Raji (cell line): Measurements from ENCODE around the gene EZH1.

ENCODE experiments used
- POLR2A ChIP-seq: IDR thresholded peaks from 2 replicates; pipeline ENCODE4 v1.6.1; 2011; ENCODE audit warnings: low read depth, low read length, control low read depth; ENCODE audit not compliant: insufficient read depth

The EZH1 gene

DNA sequence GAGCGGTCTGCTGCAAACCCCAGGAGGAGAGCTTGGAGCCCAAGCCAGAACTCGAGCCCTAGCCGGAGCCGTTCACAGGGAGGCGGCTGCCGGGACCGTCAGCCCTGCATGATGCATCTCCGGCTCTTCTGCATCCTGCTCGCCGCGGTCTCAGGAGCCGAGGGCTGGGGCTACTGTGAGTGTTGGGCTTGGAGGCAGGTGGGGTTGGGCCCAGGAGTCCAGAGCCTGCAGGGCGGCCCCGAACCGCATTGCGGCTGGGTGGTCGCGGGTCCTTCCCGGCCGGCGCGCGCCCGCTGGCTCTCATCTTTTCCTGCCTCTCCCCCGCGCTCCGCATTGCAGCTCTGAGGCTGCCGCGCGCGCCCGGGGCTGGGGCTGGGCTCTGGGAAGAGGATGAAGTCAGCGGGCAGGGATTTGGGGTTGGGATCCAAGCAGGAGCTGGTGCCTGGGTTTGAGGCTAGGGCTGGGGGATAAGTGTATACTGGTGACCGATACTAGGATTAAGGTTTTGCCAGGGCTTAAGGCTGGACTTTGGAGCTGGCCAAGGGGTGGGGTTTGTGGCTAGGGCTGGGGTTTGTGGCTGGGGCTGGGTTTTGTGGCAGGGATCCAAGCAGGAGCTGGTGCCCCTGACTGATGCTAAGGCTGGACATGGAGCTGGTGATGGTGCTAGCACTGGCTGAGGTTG lies 62.0 kb downstream of the EZH1 start:
- no peak for TF ChIP-seq POLR2A

DNA sequence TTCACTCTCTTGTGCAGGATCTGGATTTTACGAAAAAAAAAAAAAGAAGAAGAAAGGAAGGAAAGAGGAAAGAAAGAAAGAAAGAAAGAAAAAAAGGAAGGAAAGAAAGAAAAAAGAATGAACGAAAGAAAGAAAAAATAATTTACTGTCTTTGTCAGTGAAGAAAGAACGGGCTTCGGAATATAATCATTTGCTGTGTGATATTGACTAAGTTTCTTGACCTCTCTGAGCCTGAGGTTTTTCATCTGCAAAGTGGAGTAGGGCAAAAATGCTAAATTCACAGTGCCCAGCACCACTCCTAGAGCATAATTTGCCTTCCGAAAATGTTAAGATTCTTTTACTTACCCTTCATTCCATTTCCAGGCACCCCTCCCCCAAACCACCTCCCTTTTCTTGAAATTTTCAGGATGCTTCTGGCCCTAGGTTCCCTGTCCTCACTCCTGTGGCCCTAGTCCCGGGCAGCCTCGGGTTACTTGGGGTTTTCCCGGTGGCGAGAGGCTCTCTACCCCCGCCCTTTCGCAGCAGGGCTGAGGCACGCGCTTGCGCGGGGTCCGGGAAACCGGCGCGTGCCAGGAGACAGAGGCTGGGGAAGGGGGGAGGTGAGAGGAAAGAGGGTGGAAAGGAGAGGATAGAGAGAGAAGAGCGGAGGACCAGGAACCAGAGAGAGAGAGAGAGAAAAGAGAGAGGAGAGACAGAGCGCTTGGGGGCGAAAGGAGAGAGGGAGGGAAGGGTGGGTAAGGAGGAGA lies 62.7 kb downstream of the EZH1 start, which contains the start of gene CNTNAP1:
Gene CNTNAP1 (plus strand): TSS at position 556 of the 746 bp plus-strand sequence. CDS start 299 bp downstream, outside the sequence.
- no peak for TF ChIP-seq POLR2A

DNA sequence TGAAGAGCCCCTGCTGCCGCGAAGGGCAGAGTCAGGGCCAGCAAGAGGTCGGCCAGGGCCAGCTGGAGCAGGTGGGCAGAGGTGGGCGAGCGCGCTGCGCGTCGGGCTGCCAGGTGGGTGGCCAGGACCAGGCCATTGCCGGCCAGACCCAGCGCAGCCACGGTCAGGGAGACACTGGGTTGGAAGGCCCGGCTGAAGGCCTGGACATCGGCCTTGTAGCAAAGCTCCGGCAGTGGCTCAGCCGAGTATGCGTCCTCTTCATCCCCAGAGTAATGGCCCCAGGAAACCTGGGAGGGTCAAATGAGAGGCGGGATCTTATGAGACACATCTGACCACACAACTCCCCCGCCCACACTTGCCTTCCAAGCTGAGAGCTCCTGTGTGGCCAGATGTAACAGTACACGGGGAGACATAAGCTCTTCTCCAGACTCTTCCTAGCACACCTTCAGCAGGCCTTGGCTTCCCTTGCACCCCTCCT lies 64.5 kb downstream of the EZH1 start:
- TF ChIP-seq POLR2A = no peak

DNA sequence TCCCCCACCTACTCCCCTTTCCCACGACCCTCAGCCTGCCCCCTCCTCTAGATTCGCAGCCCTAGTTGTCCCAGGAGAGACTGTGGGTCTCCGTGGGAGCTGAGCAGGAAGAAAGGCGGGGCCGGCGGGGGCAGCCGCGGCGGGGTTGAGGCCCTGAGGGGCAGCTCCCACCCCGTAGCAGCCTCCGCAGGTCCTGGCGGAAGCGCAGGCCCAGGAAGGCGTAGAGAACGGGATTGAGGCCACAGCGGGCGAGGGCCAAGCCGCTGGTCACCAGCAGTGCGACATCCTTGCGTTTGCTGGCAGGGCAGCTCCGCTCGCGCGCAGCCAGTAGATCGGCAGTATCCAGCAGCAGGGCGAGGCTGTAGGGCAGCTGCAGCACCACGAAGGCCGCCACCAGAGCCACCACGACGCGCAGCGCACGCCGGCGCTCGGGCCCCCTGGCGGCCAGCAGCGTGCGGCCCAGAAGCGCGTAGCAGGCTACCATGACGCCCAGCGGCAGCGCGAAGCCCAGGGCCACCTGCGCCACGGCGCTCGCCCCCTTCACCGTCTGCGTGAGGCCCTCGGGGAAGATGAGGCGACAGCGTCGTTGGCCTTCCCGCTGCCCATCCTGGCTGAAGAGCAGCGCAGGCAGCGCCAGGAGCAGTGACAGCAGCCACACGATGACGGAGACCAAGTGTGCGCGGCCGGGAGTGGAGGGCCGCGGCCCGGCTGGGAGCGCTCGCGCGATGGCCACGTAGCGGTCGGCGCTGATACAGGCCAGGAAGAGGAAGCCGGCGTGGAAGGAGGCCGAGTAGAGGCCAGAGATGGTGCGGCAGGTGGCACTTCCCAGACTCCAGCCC lies 65.1 kb downstream of the EZH1 start:
- TF ChIP-seq POLR2A = no peak

DNA sequence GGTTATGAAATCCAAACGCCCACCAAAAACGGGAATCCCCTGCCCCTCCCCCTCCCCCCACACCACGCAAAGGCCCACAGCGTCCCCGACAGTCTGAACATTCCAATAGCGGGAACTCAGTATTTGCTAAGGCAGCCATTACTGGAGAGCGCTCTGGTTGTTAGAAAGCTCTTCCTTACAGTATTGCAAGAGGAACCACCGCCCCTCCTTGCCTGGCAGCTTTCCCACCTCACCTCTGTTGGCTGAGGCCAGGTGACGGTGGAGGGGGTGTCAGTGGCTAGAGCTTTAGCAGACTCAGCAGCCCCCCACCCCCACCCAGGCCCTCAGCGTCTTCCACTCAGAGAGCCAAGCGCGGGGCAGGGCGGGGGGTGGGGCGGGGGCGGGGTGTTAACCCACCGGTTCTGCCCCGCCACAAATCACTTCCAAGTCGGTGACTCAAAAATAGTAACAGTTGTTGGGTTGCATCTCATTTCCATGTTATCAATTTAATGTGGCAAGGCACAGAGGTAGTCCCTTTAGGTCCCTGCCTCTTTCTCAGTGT lies 65.8 kb downstream of the EZH1 start:
- TF ChIP-seq POLR2A = 0 out of 2 replicates have a peak, but pooled peaks have one; percentile 18

DNA sequence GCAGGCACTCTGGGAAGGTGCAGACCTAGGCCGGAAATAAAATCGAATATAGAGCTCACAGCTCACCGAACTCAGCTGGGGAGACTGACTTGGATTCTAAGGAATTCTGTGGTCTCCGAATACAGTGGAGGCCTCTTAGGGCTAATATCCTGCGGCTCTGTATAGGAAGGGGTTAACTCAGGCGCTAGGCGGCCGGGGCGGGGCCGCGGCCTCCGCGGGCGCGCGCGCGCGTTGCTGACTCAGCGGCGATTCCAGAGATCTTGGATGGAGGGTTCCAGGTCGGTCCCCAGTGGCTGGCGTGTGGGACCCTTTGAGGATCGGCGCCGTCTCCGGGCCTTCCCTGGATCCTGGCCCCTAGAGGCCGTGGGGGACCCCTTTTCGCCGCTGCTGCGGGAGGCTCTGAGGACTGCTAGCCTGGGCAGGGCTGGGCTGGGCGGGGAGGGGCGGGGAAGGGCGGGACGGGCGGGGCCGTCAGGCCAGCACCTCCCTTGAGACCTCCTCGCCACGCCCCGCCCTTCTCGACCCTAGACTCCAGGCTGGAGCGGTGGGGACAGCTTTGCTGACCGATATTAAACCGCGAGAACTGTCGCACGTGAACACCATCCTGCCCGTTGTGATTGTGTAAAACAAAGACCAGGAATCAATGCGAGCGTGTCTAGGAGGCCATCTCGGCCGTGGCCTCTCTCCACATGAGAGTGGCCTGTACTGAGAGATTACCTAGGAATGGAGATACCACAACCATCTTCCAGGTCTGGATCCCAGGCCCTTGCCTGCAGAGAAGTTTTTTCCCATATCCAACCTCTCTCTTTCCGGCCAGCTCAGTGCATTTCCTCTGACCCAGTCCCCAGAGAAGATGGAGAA lies 66.7 kb downstream of the EZH1 start:
- peak; percentile 74 for TF ChIP-seq POLR2A

DNA sequence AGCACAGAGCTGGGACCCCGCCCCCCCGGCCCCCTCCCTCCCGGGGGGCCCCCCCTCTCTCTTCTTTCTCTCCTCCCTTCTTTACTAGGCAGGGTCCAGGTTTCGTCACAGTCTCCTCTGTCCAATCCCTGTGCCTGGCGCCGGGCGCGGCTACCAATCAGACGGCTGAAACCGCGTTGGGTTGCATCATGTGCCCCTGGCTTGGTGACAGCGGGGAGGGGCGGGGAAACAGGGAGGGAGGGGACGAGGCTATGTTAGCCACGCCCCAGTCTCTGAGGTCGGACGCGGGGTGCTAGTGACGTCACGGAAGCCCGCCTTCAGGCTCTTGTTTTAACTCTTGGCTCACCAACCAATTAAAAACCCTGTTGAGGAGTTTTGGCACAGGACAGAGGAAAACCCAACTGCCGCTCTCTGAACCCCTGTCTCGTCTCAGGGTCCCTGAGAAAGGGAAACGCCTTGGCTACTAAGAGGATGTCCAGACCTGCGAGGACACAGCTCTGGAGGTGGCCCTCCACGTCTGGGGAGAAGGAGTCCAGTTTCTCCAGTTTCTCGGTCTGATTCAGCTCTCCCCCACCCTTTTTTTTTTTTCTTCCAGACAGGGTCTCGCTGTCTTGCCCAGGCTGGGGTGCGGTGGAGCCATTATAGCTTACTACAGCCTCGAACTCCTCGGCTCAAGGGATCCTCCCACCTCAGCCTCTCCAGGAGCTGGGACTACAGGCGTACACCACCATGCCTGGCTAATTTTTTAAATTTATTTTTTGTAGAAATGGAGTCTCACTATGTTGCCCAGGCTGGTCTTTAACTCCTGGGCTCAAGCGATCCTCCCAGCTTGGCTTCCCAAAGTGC lies 67.6 kb downstream of the EZH1 start:
- TF ChIP-seq POLR2A = no peak

DNA sequence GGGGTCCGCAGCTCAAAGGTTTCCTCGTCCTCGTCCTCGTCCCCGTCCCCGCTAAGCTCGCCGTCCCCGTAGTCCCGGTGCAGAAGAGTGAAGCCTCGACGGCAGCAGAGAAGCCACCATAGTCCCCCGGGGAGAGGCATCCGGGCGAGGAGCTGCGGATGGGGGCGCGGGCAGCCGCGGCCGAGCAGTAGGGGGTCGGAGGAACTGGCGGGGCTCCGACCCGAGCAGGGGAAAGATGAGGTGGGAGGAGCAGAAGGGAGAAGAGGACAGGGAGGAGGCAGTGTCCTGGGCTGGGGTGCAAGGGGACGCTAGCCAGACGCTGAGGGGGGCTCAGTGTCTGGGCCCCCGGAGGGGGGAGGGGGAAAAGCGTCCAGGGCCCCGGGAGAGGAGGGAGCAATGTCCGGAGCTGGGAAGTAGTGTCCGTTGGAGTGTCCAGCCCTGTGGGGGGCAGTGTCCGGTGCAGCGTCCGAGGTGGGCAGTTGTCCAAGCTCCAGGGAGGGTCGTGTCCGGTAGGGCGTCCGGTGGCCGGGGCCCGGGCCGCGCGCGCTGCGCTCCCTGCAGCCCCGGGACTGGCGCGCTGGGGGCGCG lies 68.3 kb downstream of the EZH1 start, which contains the start of gene PLEKHH3:
Gene PLEKHH3 (minus strand): TSS at position 571 of the 588 bp plus-strand sequence. CDS start 431 bp downstream, at position 140.
- TF ChIP-seq POLR2A = peak; percentile 61

DNA sequence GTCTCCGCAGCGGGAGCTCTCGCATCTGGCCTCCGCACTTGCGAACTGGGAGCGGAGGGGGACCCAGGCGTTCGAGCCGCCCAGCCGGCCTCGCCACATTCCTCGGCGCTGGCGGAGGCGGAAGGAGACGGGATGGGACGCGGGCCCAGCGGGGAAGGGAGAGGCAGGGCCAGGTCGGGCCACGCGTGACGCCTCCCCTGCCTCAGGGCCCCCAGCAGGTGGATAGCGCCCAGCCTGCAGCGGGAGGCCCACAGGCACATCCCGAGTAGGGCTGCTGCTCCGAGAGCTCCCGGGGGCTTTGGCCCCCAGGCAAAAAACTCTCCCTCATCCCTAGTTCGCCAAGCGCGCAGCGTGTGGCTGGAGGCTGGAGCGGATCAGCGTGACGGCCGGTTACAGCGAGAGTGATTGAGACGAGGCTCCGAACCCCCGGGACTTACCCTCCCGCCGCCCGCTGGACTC lies 68.8 kb downstream of the EZH1 start:
- TF ChIP-seq POLR2A = no peak

DNA sequence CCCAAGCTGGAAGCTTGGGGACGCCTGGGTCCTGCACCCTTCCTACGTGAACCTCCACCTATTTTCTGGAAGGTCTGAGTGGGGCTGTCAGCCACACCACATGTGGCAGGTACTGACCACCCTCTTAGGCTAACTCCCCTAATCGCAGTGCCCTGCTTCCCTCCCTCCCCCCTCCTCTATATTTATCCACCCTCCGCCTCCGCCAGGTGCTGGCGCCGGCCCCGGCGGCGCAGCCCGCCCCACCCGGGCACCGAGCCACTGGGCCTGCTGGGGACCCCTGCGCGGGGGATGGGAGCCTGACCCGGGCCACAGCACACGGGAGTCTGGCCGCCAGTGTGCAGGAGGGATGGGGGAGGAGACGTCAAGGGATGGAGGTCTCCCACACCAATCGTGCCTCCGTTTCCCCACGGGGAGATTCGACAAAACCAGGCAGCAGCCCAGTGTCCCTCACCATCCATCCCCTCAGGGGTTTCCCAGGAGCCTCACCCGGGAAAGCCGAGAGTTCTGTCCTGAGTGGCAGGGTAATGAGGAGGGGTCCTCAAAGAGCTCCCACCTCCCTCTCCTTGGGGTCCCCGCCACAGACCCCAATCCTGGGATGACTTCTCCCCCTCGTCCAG lies 69.4 kb downstream of the EZH1 start:
- no peak for TF ChIP-seq POLR2A

DNA sequence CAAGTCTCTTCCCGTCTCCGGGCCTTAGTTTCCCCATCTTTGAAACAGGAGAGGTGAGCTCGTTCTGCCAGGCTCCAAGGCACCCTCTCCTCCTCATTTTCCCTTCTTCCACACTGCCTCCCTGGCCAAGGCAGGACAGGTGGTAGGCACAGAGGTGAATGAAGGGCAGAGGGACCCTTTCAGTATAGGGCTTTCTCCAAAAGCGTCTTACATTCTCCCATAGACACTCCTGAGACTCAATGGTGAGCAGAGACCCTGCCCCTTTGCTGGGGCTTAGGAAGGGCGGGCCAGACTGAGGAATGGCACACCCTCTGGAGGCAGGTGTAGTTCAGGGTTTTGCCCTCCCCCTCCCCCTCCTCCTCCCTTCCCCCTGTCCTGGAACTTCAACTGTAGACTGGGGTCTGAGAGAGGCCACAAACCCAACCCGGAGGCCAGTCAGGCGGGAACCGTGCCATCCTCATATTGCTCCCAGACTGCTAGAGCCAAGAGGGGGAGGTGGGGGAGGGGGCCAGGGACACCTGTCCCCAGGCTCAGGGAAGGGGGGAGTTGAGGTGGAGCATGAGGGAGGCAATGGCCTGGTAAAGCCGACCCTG lies 70.0 kb downstream of the EZH1 start:
- no peak for TF ChIP-seq POLR2A
